OCI-LY1 (cell line): ENCODE results near the gene C22orf23.

Experiments used
- H2AFZ ChIP-seq: fragments of 200-600 bp; sonication (generic), shearing (Covaris generic); 2 replicates; pipeline ENCODE4 v1.6.0; 2014; ENCODE audit warnings: antibody characterized with exemption, mild to moderate bottlenecking, low read length
- H3F3A ChIP-seq: fragments of 200-600 bp; sonication (generic), shearing (Covaris generic); 2 replicates; pipeline ENCODE4 v1.6.0; 2014; ENCODE audit warnings: mild to moderate bottlenecking, antibody characterized with exemption, low read length, moderate library complexity; ENCODE audit not compliant: insufficient read depth
- H3K27ac ChIP-seq: fragments of 200-600 bp; sonication (generic); 2 replicates; pipeline ENCODE4 v1.5.1; 2014; ENCODE audit warnings: low read length, mixed run types, mild to moderate bottlenecking, low read depth; ENCODE audit not compliant: poor library complexity, severe bottlenecking
- H3K27me3 ChIP-seq: fragments of 200-600 bp; sonication (generic); 2 replicates; pipeline ENCODE4 v1.6.0; 2014; ENCODE audit warnings: antibody characterized with exemption, mild to moderate bottlenecking, low read length, moderate library complexity; ENCODE audit not compliant: insufficient read depth
- H3K36me3 ChIP-seq: fragments of 200-600 bp; sonication (generic); 2 replicates; pipeline ENCODE4 v1.6.1; 2014; ENCODE audit warnings: mild to moderate bottlenecking, antibody characterized with exemption, low read length, moderate library complexity, mixed read lengths; ENCODE audit not compliant: insufficient read depth
- H3K4me1 ChIP-seq: fragments of 200-600 bp; sonication (generic); 2 replicates; pipeline ENCODE4 v1.5.1; 2014; ENCODE audit warnings: mild to moderate bottlenecking, low read length, moderate library complexity; ENCODE audit not compliant: insufficient read depth, severe bottlenecking
- H3K4me2 ChIP-seq: fragments of 200-600 bp; sonication (generic), shearing (Covaris generic); 2 replicates; pipeline ENCODE4 v1.6.1; 2014; ENCODE audit warnings: low read length
- H3K4me3 ChIP-seq: fragments of 200-600 bp; sonication (generic); 2 replicates; pipeline ENCODE4 v1.5.1; 2014; ENCODE audit warnings: low read length, low read depth, mild to moderate bottlenecking, mixed read lengths; ENCODE audit not compliant: poor library complexity, severe bottlenecking
- H3K79me2 ChIP-seq: fragments of 200-600 bp; shearing (Covaris generic); 2 replicates; pipeline ENCODE4 v1.6.1; 2016; ENCODE audit warnings: mixed run types, low read length, mixed read lengths; ENCODE audit not compliant: insufficient read depth
- H3K9ac ChIP-seq: fragments of 200-600 bp; sonication (generic), shearing (Covaris generic); 2 replicates; pipeline ENCODE4 v1.6.1; 2014; ENCODE audit warnings: mild to moderate bottlenecking, low read length, mixed read lengths
- H3K9me2 ChIP-seq: fragments of 200-600 bp; sonication (generic), shearing (Covaris generic); 2 replicates; pipeline ENCODE4 v1.6.1; 2014; ENCODE audit warnings: low read depth, mild to moderate bottlenecking, low read length, mixed read lengths
- H3K9me3 ChIP-seq: fragments of 200-600 bp; shearing (Covaris generic); 2 replicates; pipeline ENCODE4 v1.6.1; 2014; ENCODE audit warnings: low read length, mixed read lengths
- H4K20me1 ChIP-seq: fragments of 200-600 bp; sonication (generic), shearing (Covaris generic); 2 replicates; pipeline ENCODE4 v1.6.0; 2016; ENCODE audit warnings: mild to moderate bottlenecking, low read length; ENCODE audit not compliant: insufficient read depth
- CTCF ChIP-seq: fragments of 200-600 bp; sonication (generic), shearing (Covaris generic); IDR thresholded peaks from 2 replicates; pipeline ENCODE4 v1.5.1; 2017; ENCODE audit warnings: mild to moderate bottlenecking, antibody characterized with exemption, low read length, moderate library complexity, mixed read lengths
- EZH2 ChIP-seq: fragments of 200-600 bp; sonication (generic), shearing (Covaris generic); IDR thresholded peaks from 2 replicates; pipeline ENCODE4 v1.8.0; 2017; ENCODE audit warnings: borderline replicate concordance, mixed run types, mild to moderate bottlenecking, antibody characterized with exemption, low read length, moderate library complexity, mixed read lengths

C22orf23 gene

DNA sequence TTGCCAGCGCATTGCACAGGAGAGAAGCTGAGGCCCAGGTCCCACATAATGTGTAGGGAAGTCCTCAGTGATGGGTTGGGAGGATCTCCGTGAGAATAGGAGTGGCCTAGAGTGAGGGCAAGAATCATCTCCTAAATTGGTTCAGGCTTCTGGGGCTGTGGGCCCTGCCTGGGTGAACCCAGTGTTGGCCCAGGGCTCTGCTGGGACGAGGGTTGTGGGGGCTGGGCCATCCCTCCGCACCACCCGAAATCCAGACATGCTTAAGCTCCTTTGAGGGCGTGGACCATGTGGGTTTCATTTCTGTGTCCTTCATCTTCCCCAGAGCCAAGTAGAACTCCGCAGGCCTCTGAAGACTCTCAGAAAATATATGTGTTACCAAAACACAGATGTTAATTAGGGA lies 43.6 kb downstream of the C22orf23 start:
- peaks cover 19% of the 10 kb centered on the region for H3K4me1 ChIP-seq
- TF ChIP-seq EZH2 = no peak
- no peak for TF ChIP-seq CTCF
- H3K9me3 ChIP-seq = no peaks in the 10 kb centered on the region
- H2AFZ ChIP-seq = no peak overlapping the region
- no peaks in the 10 kb centered on the region for H4K20me1 ChIP-seq
- H3K9me2 ChIP-seq = no peaks in the 10 kb centered on the region
- H3K79me2 ChIP-seq = no peaks in the 10 kb centered on the region
- H3K4me2 ChIP-seq = no peak overlapping the region
- no peak overlapping the region for H3K9ac ChIP-seq
- no peaks in the 10 kb centered on the region for H3K27me3 ChIP-seq
- no peak overlapping the region for H3K4me3 ChIP-seq
- H3K36me3 ChIP-seq = no peaks in the 10 kb centered on the region
- no peak overlapping the region for H3K27ac ChIP-seq
- no peaks in the 10 kb centered on the region; the same call in 1 of the 2 replicates for H3F3A ChIP-seq

- peak overlapping the region; percentile 91 for H3K4me2 ChIP-seq
- no peaks in the 10 kb centered on the region for H3K36me3 ChIP-seq
- H3K4me1 ChIP-seq = peaks cover 19% of the 10 kb centered on the region
- H3K27me3 ChIP-seq = no peaks in the 10 kb centered on the region
- H3K9me3 ChIP-seq = no peaks in the 10 kb centered on the region
- H2AFZ ChIP-seq = no peak overlapping the region
- H3K4me3 ChIP-seq = peak overlapping the region; percentile 67
- peak overlapping the region; percentile 78 for H3K9ac ChIP-seq
- no peaks in the 10 kb centered on the region for H3K79me2 ChIP-seq
- peak overlapping the region; percentile 30 for H3K27ac ChIP-seq
- H4K20me1 ChIP-seq = no peaks in the 10 kb centered on the region
- no peaks in the 10 kb centered on the region for H3K9me2 ChIP-seq
- TF ChIP-seq EZH2 (no peak), CTCF (no peak)
- no peaks in the 10 kb centered on the region; the same call in 1 of the 2 replicates for H3F3A ChIP-seq
Measured at GRCh38 chr22:37907036-37907954, 46.1 kb downstream of the C22orf23 start.

- H3K4me3 ChIP-seq = peak overlapping the region; percentile 67
- H3K36me3 ChIP-seq = no peaks in the 10 kb centered on the region
- TF ChIP-seq CTCF (no peak), EZH2 (no peak)
- no peaks in the 10 kb centered on the region for H4K20me1 ChIP-seq
- H3K9me3 ChIP-seq = no peaks in the 10 kb centered on the region
- H3K4me1 ChIP-seq = peaks cover 19% of the 10 kb centered on the region
- peak overlapping the region; percentile 30 for H3K27ac ChIP-seq
- H3K9ac ChIP-seq = peak overlapping the region; percentile 78
- H2AFZ ChIP-seq = no peak overlapping the region
- peak overlapping the region; percentile 91 for H3K4me2 ChIP-seq
- no peaks in the 10 kb centered on the region for H3K27me3 ChIP-seq
- no peaks in the 10 kb centered on the region for H3K9me2 ChIP-seq
- H3F3A ChIP-seq = no peaks in the 10 kb centered on the region; the same call in 1 of the 2 replicates
- no peaks in the 10 kb centered on the region for H3K79me2 ChIP-seq
Measured at GRCh38 chr22:37906364-37907008, 46.9 kb downstream of the C22orf23 start.
